Astrocyte (in vitro differentiated cells and primary cell): ENCODE measurements around the gene SLC9A4. TPM values are rescaled to one million over a fixed set of nuclear protein-coding genes. Genes with fewer than 3 reads are reported as not detected.

Experiments
- DNase-seq: peaks from one replicate; pipeline ENCODE4 v3.0.0-alpha.2; 2010; ENCODE audit warnings: low read depth
- FAIRE-seq: peaks from 2 replicates; lab custom pipeline; 2011; peaks lifted over from hg19 to GRCh38; lab: Jason Lieb, UNC
- H2AFZ ChIP-seq: 2 replicates; pipeline ENCODE4 v1.6.0; 2012; ENCODE audit warnings: low read depth, low read length, inconsistent platforms
- H3K27ac ChIP-seq: 2 replicates; pipeline ENCODE4 v1.5.1; 2011; ENCODE audit warnings: low read depth, low read length, inconsistent platforms
- H3K27me3 ChIP-seq: 2 replicates; pipeline ENCODE4 v1.6.0; 2011; ENCODE audit warnings: low read length, inconsistent platforms; ENCODE audit not compliant: insufficient read depth
- H3K36me3 ChIP-seq: 2 replicates; pipeline ENCODE4 v1.5.1; 2011; ENCODE audit warnings: low read length, inconsistent platforms; ENCODE audit not compliant: insufficient read depth
- H3K4me1 ChIP-seq: 2 replicates; pipeline ENCODE4 v1.5.1; 2011; ENCODE audit warnings: low read length, inconsistent platforms; ENCODE audit not compliant: insufficient read depth
- H3K4me2 ChIP-seq: 2 replicates; pipeline ENCODE4 v1.6.0; 2012; ENCODE audit warnings: low read length, inconsistent platforms
- H3K4me3 ChIP-seq: 2 replicates; pipeline ENCODE4 v1.5.1; 2011; ENCODE audit warnings: low read depth, mild to moderate bottlenecking, low read length, inconsistent platforms; ENCODE audit not compliant: insufficient read depth
- H3K79me2 ChIP-seq: 2 replicates; pipeline ENCODE4 v1.6.0; 2012; ENCODE audit warnings: mild to moderate bottlenecking, low read length, inconsistent platforms; ENCODE audit not compliant: insufficient read depth
- H3K9ac ChIP-seq: 2 replicates; pipeline ENCODE4 v1.6.0; 2012; ENCODE audit warnings: mild to moderate bottlenecking, low read length, inconsistent platforms
- H3K9me3 ChIP-seq: 2 replicates; pipeline ENCODE4 v1.5.1; 2012; ENCODE audit warnings: low read depth, mild to moderate bottlenecking, low read length, inconsistent platforms; ENCODE audit not compliant: insufficient read depth
- H4K20me1 ChIP-seq: 2 replicates; pipeline ENCODE4 v1.6.0; 2012; ENCODE audit warnings: low read length, inconsistent platforms; ENCODE audit not compliant: insufficient read depth
- H3K27ac Mint-ChIP-seq: one replicate; pipeline ENCODE4 v1.8.0; 2021; ENCODE audit warnings: mild to moderate bottlenecking, mixed read lengths; ENCODE audit not compliant: unreplicated experiment
- H3K27me3 Mint-ChIP-seq: one replicate; pipeline ENCODE4 v1.8.0; 2021; ENCODE audit warnings: low read depth, mixed read lengths; ENCODE audit not compliant: unreplicated experiment
- H3K36me3 Mint-ChIP-seq: one replicate; pipeline ENCODE4 v1.8.0; 2021; ENCODE audit warnings: low read depth, mixed read lengths; ENCODE audit not compliant: unreplicated experiment
- H3K4me1 Mint-ChIP-seq: one replicate; pipeline ENCODE4 v1.8.0; 2021; ENCODE audit warnings: low read depth, mixed read lengths; ENCODE audit not compliant: unreplicated experiment
- H3K4me3 Mint-ChIP-seq: one replicate; pipeline ENCODE4 v1.8.0; 2021; ENCODE audit warnings: mild to moderate bottlenecking, moderate library complexity, mixed read lengths; ENCODE audit not compliant: unreplicated experiment
- H3K9me3 Mint-ChIP-seq: one replicate; pipeline ENCODE4 v1.8.0; 2021; ENCODE audit warnings: mild to moderate bottlenecking, mixed read lengths; ENCODE audit not compliant: unreplicated experiment
- CTCF ChIP-seq: IDR thresholded peaks from 2 replicates; pipeline ENCODE4 v1.5.1; 2011; ENCODE audit warnings: low read depth, mild to moderate bottlenecking, inconsistent platforms, low read length, moderate library complexity; ENCODE audit not compliant: insufficient read depth
- EZH2 ChIP-seq: IDR thresholded peaks from 2 replicates; pipeline ENCODE4 v1.6.1; 2012; ENCODE audit warnings: mild to moderate bottlenecking, low read length, inconsistent platforms; ENCODE audit not compliant: insufficient read depth
- total RNA-seq: library from RNA; stranded (reverse); gene quantifications from 2 replicates; pipeline ENCODE4 v1.2.1, GENCODE V29; 2021

The SLC9A4 gene
- total RNA-seq, 1 donor from 2014 or later, result 0.09 TPM

- H3K4me3 ChIP-seq, result no peak overlapping the region
- no peaks in the 10 kb centered on the region for H3K4me1 ChIP-seq
- no peaks in the 10 kb centered on the region for H3K79me2 ChIP-seq
- no peaks in the 10 kb centered on the region for H4K20me1 ChIP-seq
- H3K27me3 Mint-ChIP-seq, result no peaks in the 10 kb centered on the region
- no peak for DNase-seq
- H3K27me3 ChIP-seq, result no peaks in the 10 kb centered on the region
- H3K9me3 ChIP-seq, result no peaks in the 10 kb centered on the region
- peaks cover 25% of the 10 kb centered on the region for H3K4me1 Mint-ChIP-seq
- no peak overlapping the region for H3K27ac ChIP-seq
- H3K9ac ChIP-seq, result no peak overlapping the region
- H3K4me3 Mint-ChIP-seq, result peak overlapping the region; percentile 21
- no peak for TF ChIP-seq EZH2
- no peak for TF ChIP-seq CTCF
- no peak overlapping the region for H3K4me2 ChIP-seq
- no peaks in the 10 kb centered on the region for H3K36me3 Mint-ChIP-seq
- peak overlapping the region; percentile 79 for H3K27ac Mint-ChIP-seq
- H3K9me3 Mint-ChIP-seq, result peaks cover 4% of the 10 kb centered on the region
- H2AFZ ChIP-seq, result no peak overlapping the region
- FAIRE-seq, result no peak
- H3K36me3 ChIP-seq, result no peaks in the 10 kb centered on the region
Observed at GRCh38 chr2:102486941-102487702, 14.1 kb downstream of the SLC9A4 start.

- H3K9me3 Mint-ChIP-seq, result peaks cover 9% of the 10 kb centered on the region
- Histone ChIP-seq H3K36me3 (no peaks in the 10 kb centered on the region), H3K9ac (no peak overlapping the region), H2AFZ (peak overlapping the region; percentile 32), H3K27ac (peak overlapping the region; percentile 56), H4K20me1 (no peaks in the 10 kb centered on the region), H3K27me3 (no peaks in the 10 kb centered on the region), H3K4me2 (peak overlapping the region; percentile 34), H3K9me3 (no peaks in the 10 kb centered on the region), H3K79me2 (no peaks in the 10 kb centered on the region), H3K4me1 (no peaks in the 10 kb centered on the region), H3K4me3 (no peak overlapping the region)
- no peaks in the 10 kb centered on the region for H3K36me3 Mint-ChIP-seq
- no peak for FAIRE-seq
- H3K4me3 Mint-ChIP-seq, result peak overlapping the region; percentile 21
- DNase-seq, result peak; percentile 89
- H3K27ac Mint-ChIP-seq, result peak overlapping the region; percentile 79
- no peaks in the 10 kb centered on the region for H3K27me3 Mint-ChIP-seq
- TF ChIP-seq EZH2 (no peak), CTCF (no peak)
- peaks cover 25% of the 10 kb centered on the region for H3K4me1 Mint-ChIP-seq
Observed at GRCh38 chr2:102487761-102488462, 14.9 kb downstream of the SLC9A4 start.

- Histone ChIP-seq H3K4me2 (no peak overlapping the region), H2AFZ (no peak overlapping the region), H3K36me3 (no peaks in the 10 kb centered on the region), H3K4me1 (no peaks in the 10 kb centered on the region), H3K79me2 (no peaks in the 10 kb centered on the region), H3K9ac (no peak overlapping the region), H3K9me3 (no peaks in the 10 kb centered on the region), H3K27me3 (no peaks in the 10 kb centered on the region), H3K4me3 (no peak overlapping the region), H4K20me1 (no peaks in the 10 kb centered on the region), H3K27ac (no peak overlapping the region)
- peaks cover 9% of the 10 kb centered on the region for H3K9me3 Mint-ChIP-seq
- H3K36me3 Mint-ChIP-seq, result no peaks in the 10 kb centered on the region
- H3K4me3 Mint-ChIP-seq, result no peak overlapping the region
- no peak for TF ChIP-seq EZH2
- TF ChIP-seq CTCF, result no peak
- no peak for FAIRE-seq
- peaks cover 25% of the 10 kb centered on the region for H3K4me1 Mint-ChIP-seq
- H3K27me3 Mint-ChIP-seq, result no peaks in the 10 kb centered on the region
- H3K27ac Mint-ChIP-seq, result no peak overlapping the region
- DNase-seq, result no peak
Observed at GRCh38 chr2:102489646-102490045, 16.6 kb downstream of the SLC9A4 start.
